SK-N-SH treated with all-trans-retinoic acid at 6 μM for 48 hours (cell line): ENCODE measurements around the gene TIA1.

ENCODE experiments used
- ESRRG ChIP-seq: fragments of 250-450 bp; sonication (Bioruptor Pico); IDR thresholded peaks from 2 replicates; pipeline ENCODE4 v1.6.1; 2021; ENCODE audit warnings: mild to moderate bottlenecking
- PATZ1 ChIP-seq: fragments of 250-450 bp; sonication (Bioruptor Pico); IDR thresholded peaks from 2 replicates; pipeline ENCODE4 v1.8.0; 2020; ENCODE audit warnings: mild to moderate bottlenecking, moderate library complexity, borderline replicate concordance
- SNAI2 ChIP-seq: fragments of 250-450 bp; sonication (Bioruptor Pico); IDR thresholded peaks from 2 replicates; pipeline ENCODE4 v1.5.0; 2020; ENCODE audit warnings: mild to moderate bottlenecking, moderate library complexity
- ZFP3 ChIP-seq: fragments of 250-450 bp; sonication (Bioruptor Pico); IDR thresholded peaks from 2 replicates; pipeline ENCODE4 v1.5.0; 2020; ENCODE audit warnings: mild to moderate bottlenecking, moderate library complexity

GRCh38 chr2:70202236-70202806 lies 46.1 kb downstream of the TIA1 start:
- TF ChIP-seq ZFP3 (CRISPR knock-in tag) (no peak), PATZ1 (CRISPR knock-in tag) (no peak), ESRRG (CRISPR knock-in tag) (no peak), SNAI2 (CRISPR knock-in tag) (no peak)
